Measurements from ENCODE around the gene FABP1.

The FABP1 gene

DNA sequence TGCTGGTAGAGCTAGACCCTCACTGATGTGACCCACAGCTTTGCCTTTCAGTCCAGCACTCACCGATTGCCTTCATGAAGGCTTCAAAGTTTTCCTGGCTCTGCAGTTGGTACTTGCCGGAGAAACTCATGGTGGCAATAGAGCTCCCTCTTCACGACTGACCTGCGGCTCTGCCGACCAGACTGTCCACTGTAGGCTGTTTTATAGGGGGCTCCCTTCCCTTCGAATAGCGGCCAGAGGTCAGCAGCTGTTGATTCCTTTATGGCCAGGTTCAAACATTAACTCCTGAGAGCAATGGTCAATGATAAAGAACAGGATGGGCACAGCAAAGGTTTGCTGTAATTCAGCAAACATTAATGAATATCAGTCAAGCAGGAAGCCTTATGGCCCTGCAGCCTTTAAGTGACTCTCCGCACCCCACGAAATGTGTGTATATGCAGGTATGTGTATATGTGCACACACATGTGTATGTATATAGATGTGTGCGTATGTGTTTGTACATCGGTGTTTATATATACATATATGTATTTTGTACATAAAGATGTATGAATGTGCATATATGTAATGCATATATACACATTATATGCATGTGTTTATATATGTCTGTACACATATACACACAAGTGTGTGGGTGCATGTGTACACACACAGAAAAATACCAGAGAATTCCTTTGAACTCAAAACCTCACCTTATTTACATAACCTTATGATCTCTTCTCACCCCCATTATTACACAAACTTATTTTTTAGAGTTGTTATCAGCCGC is at the start of gene FABP1:
Gene FABP1 (minus strand): TSS at position 175 of the 766 bp plus-strand sequence. CDS start 45 bp downstream, at position 130.
- DNase-seq (ENCODE audit: low read depth), result no peak

DNA sequence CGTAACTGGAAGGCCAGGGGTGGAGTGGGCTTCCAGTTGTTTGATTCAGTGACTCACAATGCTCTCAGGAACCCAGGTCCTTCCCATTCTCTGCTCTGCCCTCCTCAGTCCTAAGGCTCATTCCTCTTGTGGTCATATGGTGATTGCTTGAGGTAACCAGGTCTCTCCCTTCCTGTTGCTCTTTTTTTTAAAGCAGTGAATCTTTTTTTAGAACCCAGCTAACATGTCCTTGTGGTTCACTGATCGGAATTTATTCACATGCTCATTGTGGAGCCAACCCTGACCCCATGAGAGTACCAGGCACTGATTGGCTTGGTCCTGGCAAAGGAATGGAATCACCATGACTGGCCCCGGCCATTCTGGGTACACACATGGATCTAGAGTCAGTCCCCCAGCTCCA is 49.7 kb upstream of the FABP1 start:
- DNase-seq (ENCODE audit: low read depth), result no peak

DNA sequence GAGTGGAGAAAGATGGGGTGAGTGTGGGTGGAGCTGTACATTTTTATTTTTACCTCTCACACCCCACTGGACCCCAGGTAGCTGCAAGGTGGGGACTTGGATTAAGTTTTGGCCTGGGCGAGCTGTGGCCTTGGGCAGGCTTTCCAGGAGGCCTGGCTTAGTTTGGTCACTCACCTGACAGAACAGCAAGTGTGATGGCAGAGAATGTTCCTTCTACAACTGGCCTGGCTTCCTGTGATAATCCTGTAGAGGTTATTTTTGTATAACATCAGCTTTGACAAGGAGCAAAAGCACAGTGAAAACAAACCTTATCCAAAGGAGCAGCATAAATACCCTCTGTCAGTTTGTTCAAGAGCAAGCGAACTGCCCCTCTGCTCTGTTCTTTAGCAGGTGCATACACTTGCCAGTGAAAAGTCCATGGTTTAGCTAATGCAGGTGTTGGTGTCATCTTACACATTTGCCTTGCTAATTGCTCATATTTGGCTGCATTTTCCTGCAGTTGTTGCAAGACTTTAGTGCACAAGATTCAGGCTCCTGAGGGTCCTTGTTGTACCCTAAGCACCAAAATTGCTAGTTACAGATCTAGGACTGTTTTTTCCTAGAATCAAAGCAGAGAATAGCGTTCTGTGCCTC is 48.6 kb upstream of the FABP1 start:
- no peak for DNase-seq (ENCODE audit: low read depth)

DNA sequence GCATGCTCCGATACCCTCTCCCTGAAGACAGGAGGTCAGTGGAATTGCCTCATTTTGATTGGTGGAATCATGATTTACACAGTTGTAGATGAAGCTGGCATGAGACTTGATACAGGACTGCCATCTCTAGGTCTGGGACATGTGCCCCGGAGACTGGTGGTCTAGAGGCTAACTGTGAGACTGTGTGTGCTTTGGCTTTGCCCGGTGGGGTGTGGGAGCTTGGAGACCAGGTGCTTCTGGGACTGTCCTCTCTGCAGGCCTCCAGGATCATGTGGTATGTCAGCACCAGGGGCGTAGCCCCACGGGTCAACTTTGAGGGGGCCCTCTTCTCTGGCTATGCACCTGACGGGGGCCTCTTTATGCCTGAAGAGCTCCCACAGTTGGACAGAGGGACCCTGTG is 45.0 kb upstream of the FABP1 start:
- DNase-seq (ENCODE audit: low read depth), result no peak

DNA sequence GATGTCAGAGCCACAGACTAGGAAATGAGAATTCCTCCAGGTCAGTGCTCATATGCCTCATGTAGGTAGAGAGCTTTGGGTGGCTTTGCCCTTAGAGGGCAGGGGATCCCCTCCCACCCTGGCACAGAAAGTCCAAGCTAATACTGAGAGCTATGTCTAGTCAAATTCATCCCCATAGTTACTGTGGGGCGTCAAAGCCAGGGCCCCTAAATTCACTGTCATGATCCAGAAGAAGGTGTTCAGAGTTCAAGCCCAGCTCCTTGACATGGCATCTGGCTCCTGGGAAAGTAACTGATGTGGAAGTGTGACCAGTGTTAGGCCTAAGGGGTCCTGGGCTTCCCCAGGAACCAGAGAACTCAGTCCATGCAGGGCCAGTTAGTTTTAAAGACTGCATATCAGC is 44.1 kb upstream of the FABP1 start:
- DNase-seq (ENCODE audit: low read depth), result no peak

DNA sequence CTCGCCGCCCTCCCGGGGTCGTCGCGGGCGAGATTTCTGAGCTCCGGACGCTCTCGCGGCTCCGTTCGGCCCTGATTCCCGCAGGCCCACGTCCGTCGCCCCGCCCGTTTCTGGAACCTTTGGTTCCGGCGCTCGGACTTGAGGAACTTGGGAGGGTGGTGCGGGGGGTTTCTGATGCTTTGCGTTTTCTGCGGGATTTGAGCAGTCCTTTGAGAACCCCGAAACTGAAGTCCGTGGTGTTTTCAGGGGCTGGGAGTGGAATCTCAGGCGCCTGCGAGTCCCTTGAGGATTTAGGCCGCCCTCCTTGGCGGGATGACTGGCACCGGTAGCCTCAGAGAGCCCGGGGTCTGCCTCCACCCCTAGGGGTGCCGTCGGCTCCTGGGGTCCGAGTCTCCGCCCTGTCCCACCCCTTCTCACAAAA is 42.6 kb upstream of the FABP1 start:
- DNase-seq (ENCODE audit: low read depth), result no peak

DNA sequence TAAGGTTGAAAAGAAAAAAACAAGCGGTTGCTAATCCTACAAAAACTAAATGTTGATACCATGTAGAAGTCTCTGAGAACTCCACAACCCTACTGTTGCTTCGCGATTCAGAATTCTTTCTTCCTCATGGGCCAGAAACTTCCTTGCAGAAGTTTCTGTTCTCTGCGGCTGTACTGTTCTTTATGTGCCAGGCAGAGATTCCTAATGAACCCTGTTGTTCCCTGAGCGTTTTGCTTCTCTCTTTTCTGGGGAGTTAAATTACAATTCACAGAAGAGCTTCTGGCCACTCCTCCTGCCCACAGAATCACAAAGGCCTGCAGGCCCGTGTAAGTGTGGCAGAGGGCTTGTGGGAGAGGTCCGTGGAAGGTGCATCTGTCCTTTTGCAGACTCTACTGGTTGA is 40.5 kb upstream of the FABP1 start:
- no peak for DNase-seq (ENCODE audit: low read depth)

DNA sequence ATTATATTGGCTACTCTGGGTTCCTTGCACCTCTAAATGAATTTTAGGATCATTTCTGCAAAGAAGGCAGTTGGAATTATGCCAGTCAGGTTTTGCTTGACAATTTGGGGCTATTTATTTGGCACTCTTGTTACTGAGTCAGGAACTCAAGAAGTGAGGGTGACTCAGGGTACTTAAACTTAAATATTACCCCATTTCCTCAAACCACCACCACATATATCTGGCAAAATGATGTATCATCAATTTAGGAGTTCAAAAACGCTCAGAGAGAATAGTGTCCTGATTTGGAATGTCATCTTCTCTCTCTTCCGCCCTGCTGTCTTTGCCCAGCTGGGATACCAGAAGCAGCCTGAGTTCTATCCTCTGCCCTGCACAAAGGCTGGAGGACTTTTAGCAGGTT is 39.9 kb upstream of the FABP1 start:
- DNase-seq (ENCODE audit: low read depth), result no peak

DNA sequence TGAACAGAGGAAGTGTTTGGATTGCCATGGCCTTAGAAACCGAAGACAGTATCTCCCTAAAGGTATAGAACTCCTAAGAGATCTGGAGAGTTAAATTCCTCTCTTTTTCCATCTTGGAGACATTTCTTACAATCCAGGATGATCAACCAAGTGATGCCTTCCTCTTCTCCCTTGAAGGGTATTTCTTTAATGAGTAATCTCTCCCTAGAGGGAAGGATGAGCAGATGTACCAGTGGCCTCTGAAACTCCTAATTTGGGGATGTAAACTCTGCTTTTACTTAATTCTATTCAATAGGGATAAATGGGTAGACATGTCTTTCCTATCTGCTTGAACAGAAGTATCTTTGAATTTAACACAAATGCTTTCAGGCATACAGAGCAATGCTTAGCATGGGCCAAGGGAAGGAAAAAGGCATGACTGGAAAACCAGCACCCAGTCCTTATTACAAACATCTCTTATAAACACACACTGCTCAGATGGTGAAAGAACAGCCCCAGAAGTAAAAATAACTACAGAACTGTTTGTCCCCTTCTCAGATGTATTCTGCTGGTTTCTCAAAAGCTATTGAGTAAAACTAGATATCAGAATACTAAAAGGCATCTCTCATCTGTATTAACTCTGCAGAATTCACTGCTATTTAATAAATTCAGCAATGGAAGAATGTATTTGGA is 37.6 kb upstream of the FABP1 start:
- no peak for DNase-seq (ENCODE audit: low read depth)

DNA sequence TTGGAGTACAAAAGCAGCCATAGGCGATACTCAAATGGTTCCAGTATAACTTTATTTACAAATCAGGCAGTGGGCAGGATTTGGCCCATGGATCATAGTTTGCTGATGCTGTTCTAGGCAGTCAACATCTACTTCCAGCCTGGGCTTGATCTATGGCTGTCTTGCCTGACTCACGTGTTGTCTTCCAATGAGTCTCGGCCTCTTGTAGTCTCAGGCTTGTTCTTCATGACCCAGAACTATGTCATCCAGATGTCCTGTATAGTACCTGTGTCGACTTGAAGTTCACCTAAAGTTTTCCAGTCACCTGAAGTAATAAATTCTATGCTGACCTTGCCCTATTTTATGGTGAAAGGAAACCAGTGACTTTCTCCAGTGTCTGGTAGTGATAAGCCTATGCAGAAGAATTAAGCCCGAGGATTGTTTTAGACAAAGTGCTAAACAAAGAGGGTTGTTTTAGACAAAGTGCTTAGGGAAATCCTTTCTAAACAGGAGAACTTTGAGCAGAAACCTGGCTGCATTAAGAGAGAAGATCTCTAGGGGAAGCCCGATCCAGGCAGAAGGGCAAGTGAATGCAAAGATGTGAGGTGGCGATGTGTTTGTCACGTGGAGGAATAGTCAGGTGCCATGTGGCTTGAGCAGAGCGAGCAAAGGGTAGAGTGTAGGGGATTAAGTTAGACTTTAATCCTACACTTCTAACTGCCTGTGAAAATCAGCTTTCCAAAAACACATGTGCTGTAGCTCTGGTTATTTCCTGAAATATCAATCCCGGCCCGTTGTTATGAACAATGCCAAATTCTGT is 33.8 kb upstream of the FABP1 start:
- no peak for DNase-seq (ENCODE audit: low read depth)

DNA sequence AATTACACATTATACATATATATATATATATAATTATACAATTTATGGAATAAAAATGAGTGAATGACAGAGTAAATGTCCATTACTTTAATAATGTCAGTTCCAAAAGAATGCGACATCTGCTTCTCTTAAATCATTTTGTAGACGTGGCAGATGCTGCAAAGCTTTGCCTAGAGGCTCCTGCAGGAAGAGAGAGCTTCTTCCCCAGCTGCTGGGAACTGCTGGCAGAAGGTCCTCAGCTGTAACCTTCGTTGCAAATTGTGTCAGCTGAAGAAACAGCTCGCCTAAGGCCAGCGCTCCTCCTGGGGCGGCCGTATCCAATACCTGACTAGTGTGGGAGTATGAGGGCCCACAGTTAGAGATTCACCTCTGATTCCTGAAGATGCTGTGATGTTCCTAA is 32.7 kb upstream of the FABP1 start:
- no peak for DNase-seq (ENCODE audit: low read depth)

DNA sequence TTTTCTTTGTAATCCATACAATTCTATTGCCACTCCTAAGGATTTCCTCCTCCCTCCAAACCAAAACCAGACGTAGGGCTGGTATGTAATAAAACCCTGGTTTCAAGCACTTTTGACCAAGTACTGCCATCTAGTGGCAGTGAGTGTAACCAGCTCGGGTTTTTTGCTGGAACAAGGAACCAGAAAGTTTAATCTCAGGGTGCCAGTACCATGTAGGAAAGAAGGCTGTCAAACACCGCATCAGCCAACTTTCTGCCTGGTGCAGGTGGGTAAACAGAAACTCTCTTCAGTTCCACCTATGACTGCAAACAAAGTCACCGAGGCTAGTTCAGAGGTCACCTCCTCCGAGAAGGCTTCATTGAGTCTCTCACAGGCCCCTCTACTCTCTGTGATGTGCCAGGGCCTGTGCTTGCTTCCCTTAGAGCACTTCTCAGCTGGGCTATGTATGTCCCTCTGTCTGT is 32.1 kb upstream of the FABP1 start:
- DNase-seq (ENCODE audit: low read depth), result no peak

DNA sequence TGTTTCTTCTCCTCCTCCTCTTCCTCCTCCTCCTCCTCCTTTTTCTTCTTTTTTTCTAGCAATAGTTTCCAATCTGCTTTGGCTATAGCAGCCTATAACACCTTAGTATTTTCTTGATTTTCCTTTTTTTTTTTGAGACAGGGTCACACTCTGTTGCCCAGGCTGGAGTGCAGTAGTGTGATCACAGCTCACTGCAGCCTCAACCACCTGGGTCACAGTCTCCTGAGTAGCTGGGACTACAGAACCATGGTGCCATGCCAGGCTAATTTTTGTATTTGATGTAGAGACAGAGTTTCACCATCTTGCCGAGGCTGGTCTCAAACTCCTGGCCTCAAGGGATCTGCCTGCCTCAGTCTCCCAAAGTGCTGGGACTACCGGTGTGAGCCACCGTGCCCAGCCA is 31.6 kb upstream of the FABP1 start:
- no peak for DNase-seq (ENCODE audit: low read depth)

DNA sequence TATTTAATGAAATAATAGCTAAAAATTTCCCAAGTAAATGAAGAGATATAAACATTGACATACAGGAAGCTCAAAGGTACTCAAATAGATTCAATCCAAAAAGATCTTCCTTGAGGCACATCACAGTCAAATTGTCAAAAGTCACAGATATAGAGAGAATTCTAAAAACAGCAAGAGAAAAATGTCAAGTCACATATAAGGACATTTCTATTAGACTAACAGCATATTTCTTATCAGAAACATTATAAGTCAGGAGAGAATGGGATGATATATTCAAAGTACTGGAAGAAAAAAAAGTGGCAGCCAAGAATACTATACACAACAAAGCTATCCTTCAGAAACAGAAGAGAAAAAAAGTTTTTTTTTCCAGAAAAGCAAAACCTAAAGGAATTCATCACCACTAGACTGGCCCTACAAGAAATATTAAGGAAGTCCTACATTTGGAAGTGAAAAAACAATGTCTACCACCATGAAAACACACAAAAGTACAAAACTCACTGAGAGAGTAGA is 21.1 kb upstream of the FABP1 start:
- no peak for DNase-seq (ENCODE audit: low read depth)

DNA sequence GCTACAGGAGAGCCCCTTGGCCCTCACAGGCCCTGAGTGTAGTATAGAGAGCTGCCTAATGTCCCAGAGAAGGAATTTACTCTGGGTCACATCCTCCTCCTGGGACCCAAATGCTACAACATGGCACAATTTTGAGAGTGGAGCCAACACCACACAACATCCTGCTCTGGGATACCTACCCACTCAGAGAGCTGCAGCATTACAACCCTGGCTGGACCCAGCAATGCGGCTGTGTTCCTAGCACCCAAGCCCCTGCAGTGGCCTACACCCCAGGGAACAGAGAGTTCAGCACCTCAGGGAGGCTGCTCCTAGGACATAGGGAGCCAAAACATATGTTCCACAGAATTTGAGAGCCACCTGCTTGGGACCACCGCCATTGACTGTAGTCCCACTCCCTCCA is 19.3 kb upstream of the FABP1 start:
- DNase-seq (ENCODE audit: low read depth), result no peak

DNA sequence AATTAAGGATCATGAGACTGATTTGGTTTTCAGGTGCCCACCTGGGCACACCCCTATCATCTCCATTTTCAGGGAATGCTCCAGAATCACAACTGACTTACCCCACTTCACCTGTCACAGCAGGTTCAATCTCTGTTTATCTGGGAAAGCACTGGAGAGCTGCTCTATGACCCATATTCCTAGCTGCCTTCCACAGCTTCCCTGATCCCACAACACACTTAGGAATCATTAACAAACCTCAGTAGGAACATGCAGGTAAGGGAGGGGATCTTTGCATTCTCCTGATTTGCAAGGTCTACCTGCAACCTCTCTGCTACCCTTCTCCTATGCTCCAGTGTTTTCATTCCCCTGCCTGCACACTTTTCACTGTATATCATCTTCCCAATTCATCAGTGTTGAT is 18.7 kb upstream of the FABP1 start:
- no peak for DNase-seq (ENCODE audit: low read depth)

DNA sequence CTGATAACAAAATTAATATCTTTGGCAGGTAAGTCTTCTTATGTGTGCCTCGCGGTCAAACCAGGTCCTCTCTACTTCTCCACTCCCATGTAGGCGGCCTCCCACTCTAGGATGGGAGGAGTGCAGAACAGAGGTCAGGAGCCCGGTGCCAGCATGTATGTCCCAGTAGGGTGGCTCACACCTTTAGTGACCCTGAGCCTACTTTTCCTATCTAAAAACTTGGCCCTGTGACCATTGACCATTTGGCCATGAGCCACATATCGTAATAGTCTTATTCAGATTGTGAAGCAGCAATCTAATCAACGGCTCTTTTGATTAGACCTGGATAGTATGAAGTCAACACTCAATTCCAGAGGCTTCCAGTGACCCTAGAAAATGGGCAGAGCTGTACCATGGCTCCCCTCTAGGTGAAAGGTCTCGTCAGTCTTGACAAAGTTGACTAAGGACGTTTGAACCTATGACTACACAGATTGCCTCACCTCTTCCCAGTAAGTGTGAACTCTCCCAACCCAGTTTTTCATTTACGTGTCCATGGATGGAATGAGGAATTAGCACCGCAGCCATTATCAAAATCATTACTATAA is 17.1 kb upstream of the FABP1 start:
- DNase-seq (ENCODE audit: low read depth), result no peak

DNA sequence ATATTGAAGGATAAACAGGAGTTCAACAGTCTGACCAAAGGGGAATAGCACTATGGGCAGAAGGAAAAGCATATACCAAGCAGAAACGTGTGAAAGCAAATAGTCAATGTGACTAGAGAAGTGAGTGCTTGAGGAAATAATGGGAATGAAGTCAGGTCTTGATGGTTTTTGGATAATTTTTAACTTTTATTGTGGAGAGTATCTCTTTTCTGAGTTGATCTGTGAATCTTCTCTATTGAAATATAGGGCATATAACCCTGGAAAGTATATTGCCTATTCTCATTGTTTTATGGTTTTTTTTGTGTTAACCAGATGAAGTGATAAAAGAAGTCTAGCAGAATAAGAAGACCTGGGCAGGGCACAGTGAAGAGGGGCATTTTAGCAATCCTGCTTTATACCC is 16.4 kb upstream of the FABP1 start:
- no peak for DNase-seq (ENCODE audit: low read depth)

DNA sequence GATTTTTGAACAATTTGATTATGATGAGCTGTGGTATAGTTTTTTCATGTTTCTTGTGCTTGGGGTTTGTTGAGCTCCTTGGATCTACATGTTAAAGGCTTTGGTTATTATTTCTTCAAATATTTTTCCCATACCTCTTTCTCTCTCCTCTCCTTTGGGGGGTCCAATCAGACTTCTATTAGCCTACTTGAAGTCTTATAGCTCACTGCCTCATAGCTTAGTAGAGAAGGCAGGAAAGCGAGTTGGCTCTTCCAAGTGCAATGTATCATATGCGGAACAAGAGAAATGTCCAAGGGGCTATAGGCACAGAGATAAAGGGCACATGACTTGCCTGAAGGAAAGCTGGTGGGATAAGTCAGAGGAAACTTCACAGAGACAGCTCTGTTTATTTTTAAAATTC is 14.1 kb upstream of the FABP1 start:
- DNase-seq (ENCODE audit: low read depth), result no peak

DNA sequence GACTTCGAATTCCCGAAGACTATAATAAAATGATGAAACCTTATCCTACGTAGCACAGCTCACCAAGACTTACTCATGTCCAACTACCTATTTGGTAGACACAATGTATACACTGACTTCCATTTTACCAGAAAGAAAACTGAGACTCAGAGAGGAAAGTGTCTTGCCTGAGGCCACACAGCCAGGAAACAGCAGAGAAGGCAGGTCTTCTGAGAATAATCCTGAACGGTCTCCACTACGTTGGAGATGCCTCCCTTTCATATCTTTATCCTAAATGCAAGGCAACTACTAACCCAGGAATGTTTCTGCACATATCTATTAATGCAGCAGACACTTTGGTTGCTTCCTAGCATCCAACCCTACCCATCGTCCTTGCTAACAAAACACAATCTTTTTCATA is 11.9 kb upstream of the FABP1 start:
- no peak for DNase-seq (ENCODE audit: low read depth)

DNA sequence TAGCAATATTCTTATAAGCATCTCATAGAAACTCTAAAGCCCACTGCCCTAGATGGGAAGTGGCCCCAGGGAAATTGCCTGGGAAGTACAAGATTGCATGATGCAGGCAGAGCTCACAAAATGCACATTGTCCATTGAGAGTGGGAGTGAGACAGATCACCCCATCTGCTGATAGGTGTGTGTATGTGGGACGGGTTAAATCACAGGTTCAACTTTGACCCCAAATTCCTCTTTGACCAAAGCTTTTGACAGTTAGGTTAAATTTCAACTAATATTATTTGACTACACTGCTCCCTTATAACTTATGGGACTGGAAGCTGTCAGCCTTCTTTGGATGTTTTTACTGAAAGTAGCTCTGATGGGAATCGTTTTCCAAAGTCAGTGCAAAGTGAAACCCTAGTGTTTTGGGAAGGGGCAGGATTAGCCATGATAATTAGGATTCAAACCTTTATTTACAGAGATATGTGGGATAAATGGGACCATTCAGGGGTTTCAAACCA is 11.4 kb upstream of the FABP1 start:
- DNase-seq (ENCODE audit: low read depth), result no peak

DNA sequence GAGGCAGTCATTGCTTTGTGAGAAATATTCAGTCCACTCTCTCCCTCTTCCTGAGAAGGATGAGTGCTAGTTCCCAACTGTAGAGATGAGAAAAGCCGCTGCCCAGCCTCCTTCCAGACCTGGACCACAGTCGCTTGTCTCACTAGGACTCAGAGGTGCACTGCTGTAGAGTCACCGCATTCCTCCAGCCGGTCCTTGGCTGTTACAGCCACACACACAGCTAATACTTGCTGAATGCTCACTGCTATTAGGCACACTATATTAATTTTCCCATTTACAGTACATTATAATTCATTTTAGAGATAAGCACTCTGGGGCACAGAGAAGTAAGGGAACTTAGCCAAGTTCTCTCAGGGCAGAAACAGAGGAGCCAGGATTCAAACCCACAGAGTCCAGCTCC is 10.0 kb upstream of the FABP1 start:
- DNase-seq (ENCODE audit: low read depth), result no peak
